OCI-LY3 (cell line): ENCODE measurements around the gene GHR.

ENCODE experiments used
- EZH2phosphoT487 ChIP-seq: fragments of 200-600 bp; shearing (Covaris generic); IDR thresholded peaks from 2 replicates; pipeline ENCODE4 v1.6.1; 2018; ENCODE audit warnings: antibody characterized with exemption, mixed run types, low read depth
- TF ChIP-seq, protein P1 (sequence below): fragments of 200-600, 300-600 bp; sonication (generic); IDR thresholded peaks from 2 replicates; pipeline ENCODE4 v1.5.1; 2014; ENCODE audit warnings: antibody characterized with exemption, low read length, low read depth

DNA sequence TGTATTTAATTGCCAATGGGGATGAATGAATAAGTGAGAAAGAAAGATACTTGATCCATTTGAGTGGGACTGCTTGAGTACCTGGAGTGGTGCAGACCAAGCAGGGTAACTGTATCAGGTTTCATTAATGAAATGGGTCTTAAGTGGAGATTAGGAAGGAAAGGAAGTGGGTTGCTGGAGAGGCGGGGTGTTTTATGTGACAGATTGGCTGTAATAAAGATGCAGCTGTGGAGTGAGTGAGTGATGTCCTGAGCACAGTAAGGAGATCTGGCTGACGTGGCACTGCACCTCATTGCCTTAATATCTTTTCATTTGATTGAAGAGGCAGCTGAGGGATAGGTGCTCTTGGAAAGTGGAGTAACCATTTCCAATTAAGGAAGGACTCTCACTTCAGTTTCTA is 172.4 kb downstream of the GHR start:
- TF ChIP-seq, protein P1, sequence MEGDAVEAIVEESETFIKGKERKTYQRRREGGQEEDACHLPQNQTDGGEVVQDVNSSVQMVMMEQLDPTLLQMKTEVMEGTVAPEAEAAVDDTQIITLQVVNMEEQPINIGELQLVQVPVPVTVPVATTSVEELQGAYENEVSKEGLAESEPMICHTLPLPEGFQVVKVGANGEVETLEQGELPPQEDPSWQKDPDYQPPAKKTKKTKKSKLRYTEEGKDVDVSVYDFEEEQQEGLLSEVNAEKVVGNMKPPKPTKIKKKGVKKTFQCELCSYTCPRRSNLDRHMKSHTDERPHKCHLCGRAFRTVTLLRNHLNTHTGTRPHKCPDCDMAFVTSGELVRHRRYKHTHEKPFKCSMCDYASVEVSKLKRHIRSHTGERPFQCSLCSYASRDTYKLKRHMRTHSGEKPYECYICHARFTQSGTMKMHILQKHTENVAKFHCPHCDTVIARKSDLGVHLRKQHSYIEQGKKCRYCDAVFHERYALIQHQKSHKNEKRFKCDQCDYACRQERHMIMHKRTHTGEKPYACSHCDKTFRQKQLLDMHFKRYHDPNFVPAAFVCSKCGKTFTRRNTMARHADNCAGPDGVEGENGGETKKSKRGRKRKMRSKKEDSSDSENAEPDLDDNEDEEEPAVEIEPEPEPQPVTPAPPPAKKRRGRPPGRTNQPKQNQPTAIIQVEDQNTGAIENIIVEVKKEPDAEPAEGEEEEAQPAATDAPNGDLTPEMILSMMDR, result no peak
- no peak for TF ChIP-seq EZH2phosphoT487
